GM12874 (cell line): Measurements from ENCODE around the gene PLSCR3.

Experiments
- CTCF ChIP-seq: IDR thresholded peaks from 2 replicates; pipeline ENCODE4 v1.5.1; 2011; ENCODE audit warnings: low read depth, mild to moderate bottlenecking, control low read depth, low read length, moderate library complexity; ENCODE audit not compliant: insufficient read depth

PLSCR3 gene

GRCh38 chr17:7392696-7393612, 1.4 kb downstream of the PLSCR3 start:
- TF ChIP-seq CTCF = no peak

DNA sequence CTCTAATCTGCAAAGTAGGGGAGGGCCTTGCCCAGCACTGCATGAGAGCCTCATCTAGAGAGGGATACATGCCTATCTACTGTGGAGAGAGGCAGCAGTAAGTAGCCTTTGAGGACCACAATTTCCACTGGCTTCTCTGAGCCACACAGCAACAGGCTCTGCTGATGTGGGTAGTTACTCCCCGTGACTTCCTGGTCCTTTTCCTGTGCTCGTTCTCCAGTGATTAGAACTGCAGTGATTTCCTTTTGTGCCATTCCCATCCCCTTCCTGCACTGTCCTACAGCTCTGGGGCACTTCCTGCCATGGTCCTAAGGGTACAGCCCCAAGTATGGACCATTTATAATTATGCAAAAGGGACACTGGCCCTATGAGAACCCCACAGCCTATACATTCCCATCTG, 3.0 kb downstream of the PLSCR3 start:
- TF ChIP-seq CTCF = no peak

GRCh38 chr17:7389924-7390910, 4.1 kb downstream of the PLSCR3 start:
- TF ChIP-seq CTCF = no peak

DNA sequence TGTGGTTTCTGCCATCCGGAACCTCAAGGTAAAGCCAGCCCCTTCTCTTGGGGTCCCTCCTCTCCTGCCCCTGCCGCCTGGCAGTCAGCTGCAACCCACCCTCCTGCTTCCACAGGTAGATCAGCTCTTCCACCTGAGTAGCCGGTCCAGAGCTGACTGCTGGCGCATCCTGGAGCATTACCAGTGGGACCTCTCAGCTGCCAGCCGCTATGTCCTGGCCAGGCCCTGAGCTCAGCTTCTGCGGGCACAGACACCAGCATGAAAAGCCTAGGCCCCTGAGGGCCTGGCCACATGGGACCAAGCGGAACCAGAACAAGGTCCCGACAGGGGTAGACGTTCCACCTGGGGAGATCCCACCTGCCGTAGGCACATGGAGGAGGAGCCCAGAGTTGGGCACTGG, 5.5 kb downstream of the PLSCR3 start:
- TF ChIP-seq CTCF = no peak

GRCh38 chr17:7384489-7385081, 9.7 kb downstream of the PLSCR3 start:
- TF ChIP-seq CTCF = no peak

- no peak for TF ChIP-seq CTCF
These were observed 10.4 kb downstream of the PLSCR3 start for GRCh38 chr17:7383742-7384488.
